HG03457 (cell line): Measurements from ENCODE around the gene DZIP3.
"Not testable (repeated sequence)": the region's sequence is repeated elsewhere in the genome, so short reads cannot be mapped to it uniquely, and the experiment has no call there.

ENCODE experiments used
- ATAC-seq: cut with Tn5 transposase; IDR thresholded peaks from one replicate; pipeline ENCODE4 v1.9.1; 2021; ENCODE audit warnings: moderate number of reproducible peaks; ENCODE audit not compliant: unreplicated experiment

The DZIP3 gene

GRCh38 chr3:108599677-108600409 lies 10.3 kb downstream of the DZIP3 start:
- ATAC-seq = no peak

- ATAC-seq = peak; percentile 73
Measured at GRCh38 chr3:108602249-108602934, 12.9 kb downstream of the DZIP3 start.

- no peak for ATAC-seq
Measured at GRCh38 chr3:108602935-108603294, 13.4 kb downstream of the DZIP3 start.

DNA sequence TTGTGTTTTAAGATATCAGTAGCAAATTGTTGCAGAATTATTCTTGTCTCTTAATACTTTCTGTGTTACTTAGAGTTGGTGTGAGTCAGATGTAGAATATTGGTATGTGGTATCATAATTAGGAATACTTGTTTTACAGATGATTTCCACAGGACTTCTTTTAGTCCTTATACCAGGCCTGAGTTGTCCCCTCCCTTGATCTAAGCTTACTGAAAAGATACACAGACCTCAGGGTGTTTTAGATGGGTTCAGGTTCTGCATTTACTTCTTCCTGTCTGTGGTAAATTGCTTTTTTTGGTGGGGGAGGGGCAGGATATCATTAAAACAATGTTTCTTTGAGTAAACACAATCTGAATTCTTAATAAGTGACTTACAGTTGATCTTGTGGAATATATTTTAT lies 14.2 kb downstream of the DZIP3 start:
- no peak for ATAC-seq

DNA sequence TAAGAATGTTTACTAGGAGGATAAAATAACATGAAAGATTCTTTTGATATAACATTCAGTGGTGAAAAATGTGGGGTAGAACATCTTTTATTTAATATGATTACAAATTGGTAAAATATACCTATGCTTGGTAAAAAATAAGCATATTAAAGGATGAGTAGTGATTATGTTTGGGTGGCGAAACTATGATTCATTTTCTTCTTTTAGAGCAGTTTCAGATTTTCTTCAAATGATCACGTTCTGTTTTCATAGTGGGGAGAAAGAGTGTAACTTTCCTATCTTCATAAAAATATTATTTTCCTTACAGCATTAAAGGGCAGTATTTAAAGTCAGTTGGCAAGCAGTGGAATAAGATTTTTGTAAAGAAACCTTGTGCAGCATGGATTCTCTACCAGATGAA lies 15.5 kb downstream of the DZIP3 start:
- ATAC-seq = no peak

- no peak for ATAC-seq
Measured at GRCh38 chr3:108605491-108605890, 16.0 kb downstream of the DZIP3 start.

- no peak for ATAC-seq
Measured at GRCh38 chr3:108608750-108609149, 19.2 kb downstream of the DZIP3 start.

GRCh38 chr3:108610651-108611050 lies 21.1 kb downstream of the DZIP3 start:
- no peak for ATAC-seq

GRCh38 chr3:108616090-108616489 lies 26.6 kb downstream of the DZIP3 start:
- not testable (repeated sequence) for ATAC-seq

- no peak for ATAC-seq
Measured at GRCh38 chr3:108620250-108620649, 30.7 kb downstream of the DZIP3 start.

DNA sequence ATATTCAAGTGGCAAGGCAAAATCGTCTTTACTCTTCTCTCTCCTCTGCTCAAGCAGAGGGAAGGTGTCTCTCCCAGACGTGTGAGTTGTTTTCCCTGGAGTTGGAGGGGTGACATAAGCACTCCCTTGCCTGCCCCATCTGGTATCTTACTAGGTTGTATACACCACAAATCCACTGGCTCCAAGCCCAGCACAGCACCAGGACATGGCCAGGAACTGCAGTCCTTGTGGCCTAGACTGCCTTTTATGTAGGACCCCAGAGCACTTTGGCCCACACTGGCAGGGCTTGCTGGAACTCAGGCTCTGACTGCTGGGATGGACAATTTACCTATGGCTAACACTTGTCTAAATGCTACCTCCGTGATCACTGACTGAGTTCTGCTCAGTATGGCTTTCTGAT lies 34.0 kb downstream of the DZIP3 start:
- no peak for ATAC-seq

DNA sequence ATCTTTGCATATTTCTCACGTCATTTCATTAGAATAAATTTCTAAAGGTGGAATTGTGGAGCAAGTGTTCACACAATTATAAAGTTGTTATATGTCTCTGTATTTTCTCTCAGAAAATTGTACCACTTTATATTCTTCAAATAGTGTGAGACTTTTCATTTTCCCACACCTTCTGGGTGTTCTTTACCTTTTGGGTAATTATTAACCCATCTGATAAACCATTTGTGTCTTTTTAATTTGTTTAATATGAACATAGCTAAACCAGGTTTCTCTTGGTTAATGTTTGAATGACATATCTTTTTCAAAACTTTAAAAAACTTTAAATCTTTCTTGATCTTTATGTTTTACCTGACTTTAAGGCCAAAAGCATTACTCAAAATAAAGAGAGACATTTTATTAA lies 40.5 kb downstream of the DZIP3 start:
- no peak for ATAC-seq

DNA sequence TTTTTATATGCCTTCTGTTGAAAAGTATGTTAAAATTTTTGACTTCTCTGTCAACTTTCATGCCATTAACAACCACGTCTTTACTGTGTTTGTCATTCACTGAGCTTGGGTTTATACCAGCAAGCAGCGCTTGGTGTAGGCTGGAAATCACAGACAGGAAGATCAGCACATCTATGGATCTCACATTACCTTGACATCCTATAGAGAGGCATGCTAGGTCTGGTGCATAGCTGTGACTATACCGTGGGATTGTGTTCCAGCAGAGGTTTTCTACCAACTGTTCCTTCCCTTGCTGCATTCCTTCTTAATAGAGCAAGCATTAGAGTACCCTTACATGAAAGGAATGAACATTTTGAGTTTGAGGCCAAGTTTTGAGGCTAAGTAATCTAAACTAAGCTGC lies 53.0 kb downstream of the DZIP3 start:
- ATAC-seq = no peak

DNA sequence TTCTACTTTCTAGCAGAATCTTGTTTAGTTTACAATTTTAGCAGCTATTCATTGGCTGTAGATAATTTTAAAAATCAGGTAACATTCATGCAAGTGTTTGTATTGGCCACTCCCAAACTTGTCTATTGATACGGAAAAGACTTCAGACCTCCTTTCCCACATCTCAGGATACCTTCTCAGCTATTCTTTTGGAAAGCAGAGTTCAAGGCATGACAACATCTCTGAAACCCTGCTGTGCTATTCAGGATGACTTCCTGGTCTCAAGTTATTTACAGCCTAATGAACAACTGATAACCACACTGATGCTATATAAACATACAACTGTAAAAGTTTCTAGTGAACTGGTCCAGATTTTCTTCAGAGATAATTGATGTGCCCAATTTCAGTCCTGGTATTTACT lies 55.8 kb downstream of the DZIP3 start:
- no peak for ATAC-seq

DNA sequence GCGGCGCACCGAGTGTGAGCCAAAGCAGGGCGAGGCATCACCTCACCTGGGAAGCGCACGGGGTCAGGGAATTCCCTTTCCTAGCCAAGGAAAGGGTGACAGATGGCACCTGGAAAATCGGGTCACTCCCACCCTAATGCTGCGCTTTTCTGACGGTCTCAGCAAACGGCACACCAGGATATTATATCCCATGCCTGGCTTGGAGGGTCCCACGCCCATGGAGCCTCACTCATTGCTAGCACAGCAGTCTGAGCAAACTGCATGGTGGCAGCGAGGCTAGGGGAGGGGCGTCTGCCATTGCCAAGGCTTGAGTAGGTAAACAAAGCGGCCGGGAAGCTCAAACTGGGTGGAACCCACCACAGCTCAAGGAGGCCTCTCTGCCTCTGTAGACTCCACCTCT lies 66.1 kb downstream of the DZIP3 start:
- ATAC-seq = not testable (repeated sequence)

DNA sequence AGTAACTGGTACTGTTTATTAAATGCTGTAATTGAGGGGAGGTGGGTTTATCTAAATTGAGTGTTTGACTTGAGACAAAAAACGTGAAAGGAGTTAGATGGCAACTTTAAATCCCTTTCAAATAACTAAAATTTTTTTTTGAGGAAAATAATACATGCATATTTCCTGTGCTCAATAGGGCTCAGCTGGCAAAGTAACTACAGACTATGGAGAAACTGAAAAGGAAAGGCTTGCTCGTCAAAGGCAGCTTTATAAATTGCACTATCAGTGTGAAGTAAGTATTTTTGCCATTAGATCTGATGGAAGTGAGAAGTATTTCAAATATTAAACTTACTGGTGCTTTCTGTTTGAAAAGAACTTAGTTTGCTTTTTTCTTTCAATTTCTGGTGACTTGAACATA lies 72.2 kb downstream of the DZIP3 start:
- no peak for ATAC-seq

DNA sequence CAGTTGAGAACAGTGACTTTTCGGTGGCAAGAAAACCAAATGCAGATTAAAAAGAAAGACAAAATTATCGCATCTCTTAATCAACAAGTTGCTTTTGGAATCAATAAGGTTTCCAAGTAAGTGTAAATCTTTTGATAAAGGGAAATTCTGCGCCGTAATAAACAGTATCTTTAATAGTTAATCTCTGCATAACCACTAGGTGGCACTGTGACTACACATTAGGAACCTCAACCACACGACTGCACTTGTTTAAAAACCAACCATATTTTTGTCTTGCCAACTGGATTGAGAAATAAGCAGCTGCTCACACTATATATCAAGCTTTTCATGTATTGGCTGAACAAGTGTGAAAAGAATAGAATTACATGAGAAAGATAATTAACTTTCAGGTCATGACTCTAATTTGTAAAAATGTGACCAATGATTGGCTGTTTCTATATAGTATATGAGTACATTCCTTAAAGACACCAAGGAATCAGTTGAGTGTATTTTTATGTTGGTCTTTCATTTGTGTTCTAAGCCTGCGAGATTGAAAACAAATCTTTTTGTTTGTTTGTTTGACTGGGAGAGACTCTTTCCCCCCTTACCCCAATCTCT lies 72.7 kb downstream of the DZIP3 start:
- ATAC-seq = peak; percentile 83

DNA sequence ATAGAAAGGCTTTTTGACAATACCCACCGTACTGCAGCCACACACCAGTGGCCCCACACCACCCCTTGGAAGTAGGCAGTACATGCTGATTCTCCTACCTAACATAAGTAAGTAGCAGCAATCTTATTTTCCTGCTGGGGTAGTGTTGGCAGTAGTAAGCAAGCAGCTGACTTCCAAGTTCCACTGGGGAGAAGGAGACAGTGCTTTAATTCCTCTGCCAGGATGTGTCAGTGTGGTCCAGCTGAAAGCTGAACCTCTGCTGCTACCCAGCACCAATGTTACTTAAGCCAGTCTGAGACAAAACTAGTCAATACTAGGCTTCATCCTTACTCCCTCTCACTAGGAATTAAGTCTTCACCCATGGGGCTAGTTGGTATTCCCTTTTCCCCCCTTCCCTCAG lies 74.7 kb downstream of the DZIP3 start:
- ATAC-seq = no peak

GRCh38 chr3:108667312-108667711 lies 77.8 kb downstream of the DZIP3 start:
- no peak for ATAC-seq

GRCh38 chr3:108669208-108669607 lies 79.7 kb downstream of the DZIP3 start:
- ATAC-seq = no peak

DNA sequence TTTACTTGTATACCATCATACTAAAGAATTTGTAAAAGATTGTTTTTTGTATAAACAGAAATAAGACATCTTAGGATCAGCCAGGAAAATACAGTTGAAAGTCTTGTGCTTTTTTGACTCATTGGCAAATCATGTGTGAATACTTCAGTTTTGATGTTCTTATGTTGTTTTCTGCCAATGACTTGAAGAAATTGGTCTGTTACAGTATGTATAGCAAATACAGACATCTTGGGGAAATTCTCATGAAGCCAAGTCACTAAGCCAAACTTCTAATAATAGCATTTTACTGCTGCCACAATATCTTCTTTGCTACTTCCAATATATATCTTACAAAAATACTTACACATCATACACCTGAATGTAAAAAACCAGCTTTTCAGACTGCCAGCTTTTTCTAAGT lies 83.2 kb downstream of the DZIP3 start:
- no peak for ATAC-seq

GRCh38 chr3:108673988-108674661 lies 84.6 kb downstream of the DZIP3 start:
- no peak for ATAC-seq
